22Rv1 (cell line): Measurements from ENCODE around the gene PPP6R3.

Experiments used
- ZFX ChIP-seq: fragments of 450-650 bp; IDR thresholded peaks from 2 replicates; pipeline ENCODE4 v1.6.1; 2017; ENCODE audit warnings: antibody characterized with exemption, borderline replicate concordance
- TF ChIP-seq, protein P1 (sequence below): fragments of 450-650 bp; IDR thresholded peaks from 2 replicates; pipeline ENCODE4 v1.5.1; 2017; ENCODE audit warnings: mild to moderate bottlenecking

DNA sequence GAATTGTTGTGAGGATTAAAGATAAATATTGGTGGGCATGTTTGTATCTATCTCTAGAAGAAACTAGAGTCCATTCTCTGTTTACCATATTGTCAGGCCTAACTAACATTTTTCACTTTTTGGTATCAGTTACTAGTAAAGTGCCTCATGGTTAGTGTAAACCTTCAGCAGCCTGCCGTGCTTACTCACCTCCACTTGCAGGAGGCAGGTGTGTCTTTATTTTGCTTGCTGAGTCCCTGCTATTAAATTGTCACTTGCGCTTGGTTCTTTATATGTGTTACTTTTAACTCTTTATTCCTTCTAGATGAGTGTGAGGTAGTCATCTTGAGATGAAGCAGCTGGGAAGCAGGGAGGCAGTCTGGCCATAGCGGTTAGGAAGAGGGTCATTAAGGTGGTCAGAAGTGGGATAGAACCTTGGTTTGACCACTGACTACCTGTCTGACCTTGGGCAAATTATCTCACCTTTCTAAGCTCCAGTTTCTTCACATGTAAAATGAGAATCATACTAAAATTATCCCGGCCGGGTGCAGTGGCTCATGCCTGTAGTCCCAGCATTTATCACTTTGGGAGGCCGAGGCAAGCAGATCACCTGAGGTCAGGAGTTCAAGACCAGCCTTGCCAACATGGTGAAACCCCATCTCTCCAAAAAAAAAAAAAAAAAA, 21.2 kb downstream of the PPP6R3 start:
- TF ChIP-seq, protein P1, sequence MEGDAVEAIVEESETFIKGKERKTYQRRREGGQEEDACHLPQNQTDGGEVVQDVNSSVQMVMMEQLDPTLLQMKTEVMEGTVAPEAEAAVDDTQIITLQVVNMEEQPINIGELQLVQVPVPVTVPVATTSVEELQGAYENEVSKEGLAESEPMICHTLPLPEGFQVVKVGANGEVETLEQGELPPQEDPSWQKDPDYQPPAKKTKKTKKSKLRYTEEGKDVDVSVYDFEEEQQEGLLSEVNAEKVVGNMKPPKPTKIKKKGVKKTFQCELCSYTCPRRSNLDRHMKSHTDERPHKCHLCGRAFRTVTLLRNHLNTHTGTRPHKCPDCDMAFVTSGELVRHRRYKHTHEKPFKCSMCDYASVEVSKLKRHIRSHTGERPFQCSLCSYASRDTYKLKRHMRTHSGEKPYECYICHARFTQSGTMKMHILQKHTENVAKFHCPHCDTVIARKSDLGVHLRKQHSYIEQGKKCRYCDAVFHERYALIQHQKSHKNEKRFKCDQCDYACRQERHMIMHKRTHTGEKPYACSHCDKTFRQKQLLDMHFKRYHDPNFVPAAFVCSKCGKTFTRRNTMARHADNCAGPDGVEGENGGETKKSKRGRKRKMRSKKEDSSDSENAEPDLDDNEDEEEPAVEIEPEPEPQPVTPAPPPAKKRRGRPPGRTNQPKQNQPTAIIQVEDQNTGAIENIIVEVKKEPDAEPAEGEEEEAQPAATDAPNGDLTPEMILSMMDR: no peak
- TF ChIP-seq ZFX: no peak
